ENCODE measurements around the gene C6orf120. TPM values are rescaled to one million over a fixed set of nuclear protein-coding genes. Genes with fewer than 3 reads are reported as not detected.
A peak's percentile ranks its signal among the peaks of the same experiment; 100 is the strongest.

Gene C6orf120
- polyA plus RNA-seq, 1 donor: 32.4 TPM

DNA sequence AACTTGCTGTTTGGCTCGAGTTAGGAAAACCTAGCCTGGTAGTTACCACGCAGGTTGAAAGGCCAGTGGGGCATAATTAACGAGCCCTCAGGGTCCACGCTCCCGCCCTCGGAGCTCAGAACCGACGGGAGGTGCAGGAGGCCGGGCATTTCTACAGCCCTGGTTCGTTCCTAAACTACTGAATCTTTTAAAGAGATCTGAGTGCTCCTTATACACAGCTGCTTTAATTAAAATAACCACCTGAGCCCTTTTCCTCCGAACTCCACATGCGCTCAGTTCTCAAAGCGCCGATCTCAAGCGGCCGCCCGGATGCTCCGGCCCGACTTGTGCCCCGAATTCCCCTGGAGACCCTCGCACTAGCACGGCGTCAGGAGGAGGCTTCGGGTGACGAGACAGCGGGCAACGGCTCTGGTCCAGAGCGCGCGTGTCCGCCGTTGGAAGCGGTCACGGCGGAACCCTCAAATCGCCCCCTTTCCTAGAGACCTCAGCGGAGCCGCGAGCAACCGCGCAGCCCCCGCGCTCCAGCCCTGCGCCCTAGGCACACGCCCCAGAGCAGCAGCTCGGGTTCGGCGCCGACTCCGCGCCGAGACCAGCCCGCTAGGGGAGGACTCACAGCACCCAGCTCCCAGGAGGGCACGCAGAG is 494 bp upstream of the C6orf120 start:
- H3K9me3 ChIP-seq (ENCODE audit: control insufficient read depth, low read depth, low read length): peaks cover 4% of the 10 kb centered on the region
- H3K27me3 ChIP-seq (ENCODE audit: control insufficient read depth, insufficient read depth, low read length): no peaks in the 10 kb centered on the region
- H3K36me3 ChIP-seq (ENCODE audit: control insufficient read depth, insufficient read depth, low read length): peaks cover 13% of the 10 kb centered on the region
- H3K4me1 ChIP-seq (ENCODE audit: control insufficient read depth, insufficient read depth, low read length): peaks cover 19% of the 10 kb centered on the region
- peak overlapping the region; percentile 96 for H3K27ac ChIP-seq (ENCODE audit: low read length)
- peak overlapping the region; percentile 92 for H3K4me3 ChIP-seq (ENCODE audit: low read length)
- DNase-seq: no peak
- no CpG with 5 or more reads among the region's 54 CpGs for WGBS (ENCODE audit: insufficient coverage, low lambda C conversion rate)

DNA sequence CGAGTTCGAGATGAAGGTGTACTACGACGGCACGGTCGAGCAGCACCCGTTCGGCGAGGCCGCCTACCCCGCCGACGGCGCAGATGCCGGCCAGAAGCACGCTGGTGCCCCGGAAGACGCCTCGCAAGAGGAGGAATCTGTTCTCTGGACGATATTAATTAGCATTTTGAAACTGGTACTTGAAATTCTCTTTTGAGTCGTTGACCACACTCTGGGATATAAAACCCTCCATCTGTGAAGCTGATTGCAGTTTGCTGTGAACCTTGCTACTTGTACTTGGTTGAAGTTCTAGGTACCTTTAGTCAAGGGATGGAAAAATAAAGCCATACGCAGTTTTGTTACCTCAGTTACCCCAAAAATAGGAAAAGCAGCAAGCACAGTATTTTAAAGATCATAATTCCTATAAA is 917 bp downstream of the C6orf120 start:
- Histone ChIP-seq H3K4me1 (ENCODE audit: control insufficient read depth, insufficient read depth, low read length) (peaks cover 19% of the 10 kb centered on the region), H3K27ac (ENCODE audit: low read length) (peak overlapping the region; percentile 96)
- no CpG with 5 or more reads among the region's 22 CpGs for WGBS (ENCODE audit: insufficient coverage, low lambda C conversion rate)

DNA sequence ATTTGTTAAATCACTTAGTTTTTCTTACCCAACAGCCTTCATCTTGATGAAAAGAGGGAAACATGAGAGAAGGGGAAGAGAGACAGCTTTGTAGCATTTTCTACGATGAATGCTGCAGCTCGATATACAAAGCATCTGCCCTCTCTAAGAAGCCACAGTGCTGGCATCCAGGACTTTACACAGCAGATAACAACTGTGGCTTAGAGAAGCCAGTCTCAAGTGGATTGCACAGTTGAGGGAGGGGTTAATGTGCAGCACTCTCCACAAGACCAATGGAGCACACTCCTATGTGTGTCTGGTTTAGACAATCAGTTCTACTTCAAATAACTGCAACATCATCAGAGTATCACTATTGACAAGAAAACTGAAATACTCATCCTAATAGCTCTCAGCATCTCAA is 5.8 kb downstream of the C6orf120 start:
- Histone ChIP-seq H3K27ac (ENCODE audit: low read length) (no peak overlapping the region), H3K27me3 (ENCODE audit: control insufficient read depth, insufficient read depth, low read length) (no peaks in the 10 kb centered on the region), H3K4me3 (ENCODE audit: low read length) (no peak overlapping the region), H3K9me3 (ENCODE audit: control insufficient read depth, low read depth, low read length) (no peaks in the 10 kb centered on the region), H3K4me1 (ENCODE audit: control insufficient read depth, insufficient read depth, low read length) (peaks cover 12% of the 10 kb centered on the region), H3K36me3 (ENCODE audit: control insufficient read depth, insufficient read depth, low read length) (peaks cover 37% of the 10 kb centered on the region)
- no CpG with 5 or more reads among the region's 2 CpGs for WGBS (ENCODE audit: insufficient coverage, low lambda C conversion rate)
- no peak for DNase-seq

More for the DNA sequence above, 917 bp downstream of the C6orf120 start:
- H3K4me3 ChIP-seq (ENCODE audit: low read length): peak overlapping the region; percentile 92
- H3K36me3 ChIP-seq (ENCODE audit: control insufficient read depth, insufficient read depth, low read length): peaks cover 12% of the 10 kb centered on the region
- no peaks in the 10 kb centered on the region for H3K27me3 ChIP-seq (ENCODE audit: control insufficient read depth, insufficient read depth, low read length)
- H3K9me3 ChIP-seq (ENCODE audit: control insufficient read depth, low read depth, low read length): peaks cover 4% of the 10 kb centered on the region
- no peak for DNase-seq

DNA sequence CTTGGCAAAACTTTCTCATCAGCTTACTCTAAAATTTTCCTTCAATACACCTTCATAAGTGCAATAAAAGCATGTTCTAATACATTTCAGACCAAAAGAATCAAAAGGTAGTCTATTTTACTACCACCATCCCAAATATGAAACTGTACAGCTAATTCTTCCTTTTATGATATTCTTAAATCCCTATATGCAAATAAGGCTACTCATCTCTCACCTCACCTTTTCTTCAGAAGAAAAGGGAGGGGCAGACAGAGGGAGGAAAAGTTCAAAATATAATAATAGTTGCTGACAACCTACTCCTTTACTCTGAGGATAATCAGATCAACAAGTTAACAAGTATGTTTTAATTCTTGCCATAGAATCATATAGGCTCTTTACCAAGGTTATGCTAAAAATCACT is 7.4 kb downstream of the C6orf120 start:
- no peak overlapping the region for H3K4me3 ChIP-seq (ENCODE audit: low read length)
- no peaks in the 10 kb centered on the region for H3K27me3 ChIP-seq (ENCODE audit: control insufficient read depth, insufficient read depth, low read length)
- no peak overlapping the region for H3K27ac ChIP-seq (ENCODE audit: low read length)
- H3K36me3 ChIP-seq (ENCODE audit: control insufficient read depth, insufficient read depth, low read length): peaks cover 45% of the 10 kb centered on the region
- DNase-seq: no peak
- H3K9me3 ChIP-seq (ENCODE audit: control insufficient read depth, low read depth, low read length): no peaks in the 10 kb centered on the region
- H3K4me1 ChIP-seq (ENCODE audit: control insufficient read depth, insufficient read depth, low read length): peaks cover 2% of the 10 kb centered on the region

DNA sequence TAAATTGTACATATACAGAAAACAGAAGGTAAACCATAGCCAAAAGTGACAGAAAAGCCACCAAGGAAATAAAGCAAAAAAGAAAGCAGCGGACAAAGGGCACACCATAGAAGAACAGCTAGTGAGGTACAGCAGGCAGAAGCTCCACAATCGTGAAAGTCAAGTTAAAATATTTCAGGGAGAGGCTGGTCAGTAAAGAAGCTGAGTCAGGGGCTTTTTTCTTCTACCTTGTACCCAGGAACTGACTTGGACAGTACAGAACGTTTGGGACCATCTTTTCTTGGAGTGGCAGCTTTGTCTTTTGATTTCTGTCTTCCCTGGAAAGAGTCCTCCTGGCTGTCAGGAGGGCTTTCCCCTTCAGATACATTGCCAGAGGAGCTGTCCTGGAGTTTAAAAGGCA is 8.1 kb downstream of the C6orf120 start:
- Histone ChIP-seq H3K27me3 (ENCODE audit: control insufficient read depth, insufficient read depth, low read length) (no peaks in the 10 kb centered on the region), H3K9me3 (ENCODE audit: control insufficient read depth, low read depth, low read length) (no peaks in the 10 kb centered on the region), H3K4me3 (ENCODE audit: low read length) (no peak overlapping the region), H3K36me3 (ENCODE audit: control insufficient read depth, insufficient read depth, low read length) (peaks cover 48% of the 10 kb centered on the region), H3K27ac (ENCODE audit: low read length) (no peak overlapping the region), H3K4me1 (ENCODE audit: control insufficient read depth, insufficient read depth, low read length) (no peaks in the 10 kb centered on the region)
- WGBS (ENCODE audit: insufficient coverage, low lambda C conversion rate): 90% methylated on average over 2 of the region's 3 CpGs
- DNase-seq: no peak

DNA sequence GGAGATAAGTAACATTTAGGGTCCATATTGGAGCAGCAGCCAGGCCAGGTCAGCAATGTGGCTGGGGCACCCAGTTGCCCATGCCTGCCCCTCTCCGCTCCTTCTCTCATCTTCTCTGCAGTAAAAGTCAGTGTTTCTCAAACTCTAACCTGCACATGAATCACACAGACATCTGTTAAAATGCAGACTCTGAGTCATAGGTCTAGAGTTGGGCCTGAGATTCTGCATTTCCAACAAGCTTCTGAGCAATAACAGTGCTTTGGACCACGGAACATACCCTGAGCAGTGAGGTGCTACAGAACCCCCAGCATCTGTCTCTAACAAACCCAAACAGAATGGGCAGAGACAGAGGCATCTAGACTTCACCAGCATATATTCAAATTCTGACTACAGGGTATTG is 12.3 kb downstream of the C6orf120 start:
- H3K4me3 ChIP-seq (ENCODE audit: low read length): no peak overlapping the region
- no peaks in the 10 kb centered on the region for H3K27me3 ChIP-seq (ENCODE audit: control insufficient read depth, insufficient read depth, low read length)
- no peaks in the 10 kb centered on the region for H3K9me3 ChIP-seq (ENCODE audit: control insufficient read depth, low read depth, low read length)
- no peaks in the 10 kb centered on the region for H3K4me1 ChIP-seq (ENCODE audit: control insufficient read depth, insufficient read depth, low read length)
- peak overlapping the region; percentile 49 for H3K27ac ChIP-seq (ENCODE audit: low read length)
- DNase-seq: no peak
- peaks cover 67% of the 10 kb centered on the region for H3K36me3 ChIP-seq (ENCODE audit: control insufficient read depth, insufficient read depth, low read length)
- no CpG with 5 or more reads among the region's 2 CpGs for WGBS (ENCODE audit: insufficient coverage, low lambda C conversion rate)

DNA sequence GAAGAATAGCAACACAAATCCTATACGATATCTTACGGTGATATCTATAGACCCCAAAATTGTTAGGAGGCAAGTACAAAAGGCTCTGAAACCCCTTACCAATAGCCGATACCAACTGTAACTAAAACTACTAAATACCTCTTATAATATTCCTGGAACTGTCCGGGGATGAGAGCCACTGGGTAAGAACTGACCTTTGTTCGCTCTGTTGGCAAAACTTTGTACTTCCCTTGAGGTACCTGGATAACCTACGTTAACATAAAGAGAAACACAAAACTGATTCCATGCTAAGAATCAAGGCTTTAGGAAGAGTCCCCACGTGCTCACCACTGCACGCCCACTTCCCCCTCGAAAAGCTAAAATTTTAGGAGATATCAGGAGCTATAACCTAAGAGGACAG is 12.7 kb downstream of the C6orf120 start:
- no peak overlapping the region for H3K4me3 ChIP-seq (ENCODE audit: low read length)
- peak in 1 of 2 donors; percentile 46 for DNase-seq
- peaks cover 67% of the 10 kb centered on the region for H3K36me3 ChIP-seq (ENCODE audit: control insufficient read depth, insufficient read depth, low read length)
- H3K27ac ChIP-seq (ENCODE audit: low read length): peak overlapping the region; percentile 49
- H3K9me3 ChIP-seq (ENCODE audit: control insufficient read depth, low read depth, low read length): no peaks in the 10 kb centered on the region
- WGBS (ENCODE audit: insufficient coverage, low lambda C conversion rate): 0% methylated on average over 1 of the region's 9 CpGs
- H3K4me1 ChIP-seq (ENCODE audit: control insufficient read depth, insufficient read depth, low read length): no peaks in the 10 kb centered on the region
- no peaks in the 10 kb centered on the region for H3K27me3 ChIP-seq (ENCODE audit: control insufficient read depth, insufficient read depth, low read length)

DNA sequence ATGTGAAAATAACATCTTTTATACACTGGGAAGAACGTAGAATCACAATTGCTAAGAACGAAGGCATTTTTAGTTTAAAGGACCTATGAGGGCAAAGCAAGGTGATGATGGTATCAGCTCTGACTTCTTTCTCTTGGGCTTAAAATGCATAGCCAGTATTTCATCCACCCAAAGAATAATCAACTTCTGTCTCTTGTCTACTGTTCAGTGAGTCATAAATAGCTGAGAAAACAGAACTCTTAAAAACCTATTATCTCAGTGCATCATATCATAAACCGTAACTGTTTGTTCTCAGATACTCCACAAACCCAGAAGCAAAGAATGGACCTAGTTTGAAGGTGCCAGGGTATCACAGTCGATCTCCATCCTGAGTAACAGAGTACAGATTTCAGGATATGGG is 17.2 kb downstream of the C6orf120 start:
- H3K9me3 ChIP-seq (ENCODE audit: control insufficient read depth, low read depth, low read length): no peaks in the 10 kb centered on the region
- DNase-seq: no peak
- H3K36me3 ChIP-seq (ENCODE audit: control insufficient read depth, insufficient read depth, low read length): peaks cover 39% of the 10 kb centered on the region
- H3K27me3 ChIP-seq (ENCODE audit: control insufficient read depth, insufficient read depth, low read length): no peaks in the 10 kb centered on the region
- H3K4me1 ChIP-seq (ENCODE audit: control insufficient read depth, insufficient read depth, low read length): peaks cover 6% of the 10 kb centered on the region
- no peak overlapping the region for H3K4me3 ChIP-seq (ENCODE audit: low read length)
- WGBS (ENCODE audit: insufficient coverage, low lambda C conversion rate): 100% methylated on average over 1 of the region's 4 CpGs
- no peak overlapping the region for H3K27ac ChIP-seq (ENCODE audit: low read length)

DNA sequence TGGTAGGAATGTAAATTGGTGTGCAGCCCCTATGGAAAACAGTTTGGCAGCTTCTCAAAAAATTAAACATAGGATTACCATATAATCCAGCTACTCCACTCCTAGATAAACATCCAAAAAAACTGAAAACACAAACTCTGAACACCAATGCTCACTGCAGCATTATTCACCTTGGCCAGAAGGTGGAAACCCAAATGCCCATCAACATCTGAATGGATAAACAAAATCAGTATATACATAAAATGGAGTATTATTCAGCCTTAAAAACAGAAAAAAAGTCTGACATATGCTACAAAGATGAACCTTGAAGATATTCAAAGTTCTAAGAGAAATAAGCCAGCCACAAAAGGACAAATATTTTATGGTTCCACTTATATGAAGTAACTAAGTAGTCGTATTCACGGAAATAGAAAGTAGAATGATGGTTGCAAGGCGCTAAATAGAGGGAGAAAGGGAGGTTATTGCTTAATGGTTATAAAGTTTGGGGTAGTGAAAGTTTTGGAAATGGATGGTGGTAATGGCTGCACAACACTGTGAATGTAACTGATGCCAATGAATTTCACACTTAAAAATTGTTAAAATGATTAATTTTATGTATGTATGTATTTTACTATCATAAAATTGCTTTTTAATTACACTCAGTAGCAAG is 18.4 kb downstream of the C6orf120 start:
- 93% methylated on average over 3 of the region's 3 CpGs for WGBS (ENCODE audit: insufficient coverage, low lambda C conversion rate)
- H3K9me3 ChIP-seq (ENCODE audit: control insufficient read depth, low read depth, low read length): no peaks in the 10 kb centered on the region
- no peaks in the 10 kb centered on the region for H3K27me3 ChIP-seq (ENCODE audit: control insufficient read depth, insufficient read depth, low read length)
- no peak for DNase-seq
- peaks cover 6% of the 10 kb centered on the region for H3K4me1 ChIP-seq (ENCODE audit: control insufficient read depth, insufficient read depth, low read length)
- H3K4me3 ChIP-seq (ENCODE audit: low read length): no peak overlapping the region
- H3K27ac ChIP-seq (ENCODE audit: low read length): no peak overlapping the region
- peaks cover 28% of the 10 kb centered on the region for H3K36me3 ChIP-seq (ENCODE audit: control insufficient read depth, insufficient read depth, low read length)

DNA sequence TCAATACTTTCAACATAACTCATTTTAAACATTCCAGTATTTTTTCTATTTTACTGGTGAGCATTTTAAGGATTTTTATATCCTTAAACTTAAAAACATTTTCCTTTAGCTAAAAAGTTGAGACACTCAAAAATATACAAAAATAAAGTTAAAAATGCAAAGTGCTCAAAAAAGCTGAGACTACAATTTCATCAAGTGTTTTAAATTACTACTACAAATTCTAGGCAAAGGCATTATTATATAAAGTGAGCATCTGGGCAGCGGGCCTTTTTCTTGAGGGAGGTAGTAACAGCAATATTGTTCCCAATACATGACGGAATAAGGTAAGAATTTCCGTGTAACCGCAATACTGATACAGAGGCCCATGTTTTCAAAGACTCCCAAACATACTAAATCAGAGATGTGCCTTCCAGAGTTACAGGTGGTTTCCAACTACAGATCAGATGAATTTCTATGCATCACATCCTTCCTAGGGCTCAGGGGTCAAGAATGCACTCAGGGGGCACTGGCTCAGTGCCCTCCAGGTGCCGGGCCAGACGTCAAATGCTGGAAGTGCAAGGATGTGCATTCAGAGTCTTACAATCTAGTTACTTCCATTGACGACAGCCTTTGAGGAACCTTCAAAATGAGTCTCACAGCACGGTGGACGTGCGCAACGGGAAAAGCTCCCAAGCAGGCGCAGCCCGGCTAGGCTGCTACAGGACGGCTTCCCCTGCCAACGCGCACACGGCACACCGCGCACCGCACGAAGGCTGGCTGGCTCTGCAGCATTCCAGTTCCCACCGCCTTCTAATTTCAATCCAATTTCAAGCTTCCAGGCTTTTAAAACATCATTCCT is 20.7 kb downstream of the C6orf120 start:
- Histone ChIP-seq H3K27ac (ENCODE audit: low read length) (peak overlapping the region; percentile 90), H3K4me3 (ENCODE audit: low read length) (peak overlapping the region; percentile 80), H3K27me3 (ENCODE audit: control insufficient read depth, insufficient read depth, low read length) (no peaks in the 10 kb centered on the region), H3K4me1 (ENCODE audit: control insufficient read depth, insufficient read depth, low read length) (peaks cover 6% of the 10 kb centered on the region), H3K9me3 (ENCODE audit: control insufficient read depth, low read depth, low read length) (no peaks in the 10 kb centered on the region), H3K36me3 (ENCODE audit: control insufficient read depth, insufficient read depth, low read length) (peaks cover 11% of the 10 kb centered on the region)
- 0% methylated on average over 1 of the region's 22 CpGs for WGBS (ENCODE audit: insufficient coverage, low lambda C conversion rate)
- DNase-seq: peak; percentile 38 to 66
